ENCODE measurements around the gene CDH13. TPM values are rescaled to one million over a fixed set of nuclear protein-coding genes. Genes with fewer than 3 reads are reported as not detected.

Gene CDH13
- total and polyA plus RNA-seq, 9 of the 15 experiments (the other 6 are each of a cell fraction or from before 2014, with no cell fraction given) = 0.03 TPM; not detected in 8

DNA sequence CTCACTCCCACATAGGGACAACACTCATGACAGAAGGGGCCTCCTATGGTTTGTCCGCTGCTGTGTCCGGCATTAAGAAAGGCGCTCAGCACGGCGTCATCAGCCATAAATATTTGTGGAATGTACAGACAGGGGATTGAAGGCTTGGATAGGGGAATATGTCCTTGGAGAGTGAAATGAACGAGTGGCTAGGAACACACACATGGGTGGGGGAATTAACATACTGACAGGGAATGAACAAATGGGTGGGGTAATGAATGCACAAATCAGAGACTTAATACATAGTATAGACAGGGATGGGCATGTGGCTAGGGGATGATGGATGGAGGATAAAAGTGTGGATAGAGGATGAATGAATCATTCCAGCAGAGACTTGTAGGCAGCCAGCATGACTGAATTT, 1027.0 kb downstream of the CDH13 start:
- in situ Hi-C loops (cut with MboI) = no loop called here
- intact Hi-C loops (cut with micrococcal nuclease) = no loop called here
- TF ChIP-seq ZNF347 (CRISPR knock-in tag; IDR thresholded peaks at IDR 0.05; ENCODE audit: low read depth) (no peak), MIER1 (IDR thresholded peaks at IDR 0.05; ENCODE audit: low read depth) (no peak), ILF3 (IDR thresholded peaks at IDR 0.05; ENCODE audit: borderline replicate concordance) (no peak), MAFG (tag; conservative IDR thresholded peaks at IDR 0.05) (no peak), PHB (CRISPR knock-in tag; IDR thresholded peaks at IDR 0.05) (no peak), SIN3A (IDR thresholded peaks at IDR 0.05; ENCODE audit: borderline replicate concordance in 2 of 2, control insufficient read depth in 1 of 2, low read depth in 2 of 2, low read length in 2 of 2) (no peak), ZNF444 (CRISPR knock-in tag; IDR thresholded peaks at IDR 0.05) (no peak), MAFF (IDR thresholded peaks at IDR 0.05; ENCODE audit: low read length) (no peak), SAP30 (IDR thresholded peaks at IDR 0.05; ENCODE audit: borderline replicate concordance, insufficient read depth, low read depth, low read length, poor library complexity, severe bottlenecking) (no peak), ETV6 (IDR thresholded peaks at IDR 0.05; ENCODE audit: borderline replicate concordance in 1 of 2, low read depth in 2 of 2, low read length in 1 of 2) (no peak), ETV6 (CRISPR knock-in tag; IDR thresholded peaks at IDR 0.05; ENCODE audit: borderline replicate concordance) (no peak), SAFB2 (IDR thresholded peaks at IDR 0.05; ENCODE audit: borderline replicate concordance, low read depth, low read length, severe bottlenecking) (no peak), CXXC5 (CRISPR knock-in tag; IDR thresholded peaks at IDR 0.05) (no peak), CHCHD3 (CRISPR knock-in tag; IDR thresholded peaks at IDR 0.05) (no peak)
- H2AFZ ChIP-seq (ENCODE audit: low read depth, low read length) = no peak overlapping the region
- H3K27ac ChIP-seq (ENCODE audit: extremely low read depth, low read depth, low read length) = no peak overlapping the region
- no peaks in the 10 kb centered on the region for H3K4me1 ChIP-seq (replicated peaks in 1 of 2; ENCODE audit: control insufficient read depth in 2 of 2, insufficient read depth in 2 of 2, low read length in 2 of 2)
- ChIA-PET CTCF (ENCODE audit: low intra/inter-chr PET ratio) (no interaction called here), POLR2A (no interaction called here)
- no TSS peak for BruUV-seq (replicated peaks)
- 0% methylated on average over 6 of the region's 6 CpGs for WGBS (ENCODE audit: insufficient coverage, low coverage, missing lambda C conversion rate)
- peaks cover 8% of the 10 kb centered on the region; the same call in 1 of the 2 replicates for H4K20me1 ChIP-seq (replicated peaks; ENCODE audit: control insufficient read depth, insufficient read depth, low read length)
- ATAC-seq (no peak), FAIRE-seq (no peak), DNase-seq (ENCODE audit: extremely low read depth in 1 of 4, low spot score in 3 of 4) (no peak)
- no peaks in the 10 kb centered on the region for H3K27me3 ChIP-seq (ENCODE audit: control insufficient read depth in 2 of 2, insufficient read depth in 2 of 2, low read length in 2 of 2)
- H3K79me2 ChIP-seq (ENCODE audit: control insufficient read depth, insufficient read depth, low read length) = no peaks in the 10 kb centered on the region
- no peak overlapping the region for H3K9ac ChIP-seq (ENCODE audit: insufficient read depth in 1 of 2, low read depth in 2 of 2, low read length in 2 of 2)
- no peaks in the 10 kb centered on the region for H3K36me3 ChIP-seq (ENCODE audit: control insufficient read depth, insufficient read depth, low read length)
- no peaks in the 10 kb centered on the region for H3K9me3 ChIP-seq (replicated peaks; ENCODE audit: control insufficient read depth, insufficient read depth, low read depth, low read length)
- no peak overlapping the region for H3K4me3 ChIP-seq
- H3K4me2 ChIP-seq (ENCODE audit: insufficient read depth, low read length) = no peak overlapping the region
- no peaks in the 10 kb centered on the region for H3K9me1 ChIP-seq (ENCODE audit: control insufficient read depth, insufficient read depth, low read length)

All from K562 (cell line).